GM12872 (cell line): ENCODE measurements around the gene PRKCE.

Experiments used
- TF ChIP-seq, protein P1 (sequence below): IDR thresholded peaks from 3 replicates; pipeline ENCODE4 v1.5.1; 2011; ENCODE audit warnings: low read depth, mild to moderate bottlenecking, low read length, moderate library complexity; ENCODE audit not compliant: insufficient read depth

PRKCE gene

DNA sequence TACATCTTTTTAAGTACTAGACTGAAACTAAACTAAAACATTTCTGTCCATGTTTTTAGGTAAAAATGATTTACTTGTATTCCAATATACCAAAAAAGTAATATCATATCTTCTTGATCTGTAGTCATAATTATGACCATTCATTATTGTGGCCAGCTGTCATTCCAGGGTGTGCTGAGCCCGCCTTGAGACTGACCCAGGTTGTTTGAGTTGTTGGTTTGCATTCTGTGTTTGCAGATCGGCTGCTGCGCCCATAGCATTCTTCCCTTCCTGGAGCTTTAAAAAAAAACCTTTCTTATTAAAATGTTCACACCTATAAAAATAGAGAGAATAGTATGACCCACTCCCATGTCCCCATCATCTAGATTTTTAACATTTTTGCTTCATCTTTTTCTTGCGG, 101.9 kb downstream of the PRKCE start:
- TF ChIP-seq, protein P1, sequence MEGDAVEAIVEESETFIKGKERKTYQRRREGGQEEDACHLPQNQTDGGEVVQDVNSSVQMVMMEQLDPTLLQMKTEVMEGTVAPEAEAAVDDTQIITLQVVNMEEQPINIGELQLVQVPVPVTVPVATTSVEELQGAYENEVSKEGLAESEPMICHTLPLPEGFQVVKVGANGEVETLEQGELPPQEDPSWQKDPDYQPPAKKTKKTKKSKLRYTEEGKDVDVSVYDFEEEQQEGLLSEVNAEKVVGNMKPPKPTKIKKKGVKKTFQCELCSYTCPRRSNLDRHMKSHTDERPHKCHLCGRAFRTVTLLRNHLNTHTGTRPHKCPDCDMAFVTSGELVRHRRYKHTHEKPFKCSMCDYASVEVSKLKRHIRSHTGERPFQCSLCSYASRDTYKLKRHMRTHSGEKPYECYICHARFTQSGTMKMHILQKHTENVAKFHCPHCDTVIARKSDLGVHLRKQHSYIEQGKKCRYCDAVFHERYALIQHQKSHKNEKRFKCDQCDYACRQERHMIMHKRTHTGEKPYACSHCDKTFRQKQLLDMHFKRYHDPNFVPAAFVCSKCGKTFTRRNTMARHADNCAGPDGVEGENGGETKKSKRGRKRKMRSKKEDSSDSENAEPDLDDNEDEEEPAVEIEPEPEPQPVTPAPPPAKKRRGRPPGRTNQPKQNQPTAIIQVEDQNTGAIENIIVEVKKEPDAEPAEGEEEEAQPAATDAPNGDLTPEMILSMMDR: no peak

DNA sequence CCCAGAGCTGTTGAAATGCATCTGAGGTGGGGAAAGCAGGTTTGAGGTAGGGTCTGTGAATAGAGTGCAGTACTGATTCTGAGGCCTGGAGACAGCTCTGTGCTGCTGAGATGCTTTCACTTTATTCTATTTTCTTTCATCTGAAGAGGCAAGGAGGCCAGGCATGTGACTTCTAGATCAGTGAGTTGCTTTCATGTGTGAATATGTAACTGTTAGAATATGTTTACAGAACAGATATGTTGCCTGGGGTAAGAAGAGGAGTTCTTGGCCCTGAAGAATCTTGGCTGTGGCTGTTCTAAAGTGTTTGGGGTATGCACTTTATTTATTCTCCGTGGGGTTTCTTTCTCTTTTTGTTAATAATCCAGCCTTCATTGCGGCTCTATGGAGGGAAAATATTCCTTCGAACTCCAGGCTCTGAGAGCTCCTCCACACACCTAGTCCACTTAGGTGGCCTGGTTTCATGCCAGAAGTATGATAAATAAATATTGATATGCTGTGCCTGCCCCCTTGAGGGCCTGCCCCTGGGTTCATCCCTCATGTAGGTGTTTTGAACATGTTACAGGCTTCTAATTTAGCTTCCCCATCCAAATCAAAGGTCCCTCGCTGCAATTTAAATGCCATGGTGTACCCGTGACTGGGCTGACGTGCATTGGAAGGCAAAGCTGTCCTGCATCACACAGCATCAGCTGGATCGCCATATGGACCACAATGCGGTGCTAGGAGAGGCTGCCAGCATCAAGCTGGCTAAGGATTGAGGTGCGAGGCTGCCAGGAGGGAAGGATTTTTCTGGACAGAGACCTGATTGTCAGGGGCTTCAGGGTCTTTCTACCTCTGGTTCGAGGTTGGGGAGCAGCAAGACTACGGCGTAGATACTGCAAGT, 102.9 kb downstream of the PRKCE start:
- TF ChIP-seq, protein P1: no peak

GRCh38 chr2:45755585-45756335, 104.3 kb downstream of the PRKCE start:
- TF ChIP-seq, protein P1: no peak

DNA sequence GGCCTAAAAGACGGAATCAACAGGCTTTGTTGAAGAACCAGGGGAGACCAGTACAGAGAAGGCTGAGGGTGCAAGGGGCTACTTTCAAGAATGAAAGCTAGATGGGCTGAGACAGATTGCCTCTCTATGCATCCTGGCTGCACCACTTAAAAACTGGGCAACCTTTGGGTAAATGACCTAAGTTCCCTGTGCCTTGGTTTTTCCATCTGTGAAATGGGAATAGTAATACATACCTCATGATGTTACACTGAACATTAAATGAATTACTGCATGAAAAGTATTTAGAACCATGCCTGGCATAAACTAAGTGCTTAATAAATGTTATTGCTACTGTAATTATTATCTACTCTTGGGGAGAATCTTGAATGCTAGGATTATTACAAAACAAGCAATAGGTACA, 106.5 kb downstream of the PRKCE start:
- TF ChIP-seq, protein P1: no peak

GRCh38 chr2:45759310-45759851, 107.9 kb downstream of the PRKCE start:
- TF ChIP-seq, protein P1: no peak

GRCh38 chr2:45761635-45762034, 110.2 kb downstream of the PRKCE start:
- TF ChIP-seq, protein P1: no peak

DNA sequence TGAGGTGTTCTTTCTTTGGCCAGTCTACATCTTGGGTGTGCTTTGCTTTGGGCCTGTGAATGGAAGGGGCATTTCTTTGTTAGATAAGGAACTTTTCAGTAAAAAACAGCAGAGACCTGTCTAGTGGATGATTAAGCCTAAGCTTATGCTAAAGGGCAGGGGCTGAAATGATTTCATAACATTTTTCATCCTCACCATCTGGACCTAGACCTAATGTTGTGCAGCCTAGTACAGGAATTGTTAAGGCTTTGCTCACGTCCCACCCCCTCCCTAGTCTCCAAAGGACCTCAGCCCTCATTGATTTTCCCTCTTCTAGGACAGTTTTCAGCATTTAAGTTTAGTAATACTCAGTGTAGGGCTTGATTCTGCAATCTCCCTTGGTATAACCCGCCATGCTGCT, 111.8 kb downstream of the PRKCE start:
- TF ChIP-seq, protein P1: no peak
